PC-9 (cell line): ENCODE results near the gene LRIG2. TPM values are rescaled to one million over a fixed set of nuclear protein-coding genes. Genes with fewer than 3 reads are reported as not detected.
"Not testable (repeated sequence)": the region's sequence is repeated elsewhere in the genome, so short reads cannot be mapped to it uniquely, and the experiment has no call there.

Experiments used
- BruUV-seq: library from RNA; stranded (reverse); fragments of 400-500 nt; replicated peaks from 2 replicates; lab custom pipeline; 2021; lab: Mats Ljungman, UMichigan
- CTCF ChIA-PET: fragments of 300-600 bp; sonication (Branson Sonifier 250); formaldehyde crosslinking; loops from one replicate; lab custom pipeline; 2022; ENCODE audit warnings: antibody characterized with exemption; lab: Charles Lee
- POLR2A ChIA-PET: fragments of 300-600 bp; sonication (Branson Sonifier 250); formaldehyde crosslinking; loops from one replicate; lab custom pipeline; 2022; ENCODE audit warnings: antibody characterized with exemption; ENCODE audit not compliant: unreplicated experiment; lab: Charles Lee
- DNase-seq, 2 experiments: peaks; one replicate each; pipeline versions ENCODE4 v3.0.0 to v3.0.0-alpha.2; 2015 to 2022; ENCODE audit warnings: mixed read lengths in 1 of 2
- H2AFZ ChIP-seq: fragments of 200-600 bp; sonication (generic); 2 replicates; pipeline ENCODE4 v1.8.1; 2017; ENCODE audit warnings: antibody characterized with exemption
- H3F3A ChIP-seq: fragments of 200-600 bp; sonication (generic); 2 replicates; pipeline ENCODE4 v1.8.1; 2017; ENCODE audit warnings: antibody characterized with exemption, mild to moderate bottlenecking, low read depth; ENCODE audit not compliant: insufficient read depth
- H3K27ac ChIP-seq: fragments of 200-600 bp; sonication (generic); 2 replicates; pipeline ENCODE4 v1.6.1; 2016; ENCODE audit warnings: mixed run types
- H3K27me3 ChIP-seq: fragments of 200-600 bp; sonication (generic); 2 replicates; pipeline ENCODE4 v1.6.1; 2016; ENCODE audit warnings: low read depth, mixed run types; ENCODE audit not compliant: insufficient read depth
- H3K36me3 ChIP-seq: fragments of 200-600 bp; sonication (generic); 2 replicates; pipeline ENCODE4 v1.6.1; 2016; ENCODE audit warnings: low read depth, mixed run types
- H3K4me1 ChIP-seq: fragments of 200-600 bp; sonication (generic); replicated peaks from 2 replicates; pipeline ENCODE4 v1.6.1; 2016; ENCODE audit warnings: mixed run types; ENCODE audit not compliant: insufficient read depth
- H3K4me2 ChIP-seq: fragments of 200-600 bp; sonication (generic); 2 replicates; pipeline ENCODE4 v1.6.1; 2017; ENCODE audit warnings: mixed run types
- H3K4me3 ChIP-seq: fragments of 200-600 bp; sonication (generic); 2 replicates; pipeline ENCODE4 v1.6.1; 2016; ENCODE audit warnings: mixed run types
- H3K79me2 ChIP-seq: fragments of 200-600 bp; sonication (generic); 2 replicates; pipeline ENCODE4 v1.6.1; 2017; ENCODE audit warnings: low read depth, mixed run types
- H3K9me2 ChIP-seq: fragments of 200-600 bp; sonication (generic); 2 replicates; pipeline ENCODE4 v1.8.1; 2017; ENCODE audit warnings: mild to moderate bottlenecking; ENCODE audit not compliant: insufficient read depth
- H3K9me3 ChIP-seq: fragments of 200-600 bp; sonication (generic); 2 replicates; pipeline ENCODE4 v1.8.1; 2016; ENCODE audit warnings: low read depth; ENCODE audit not compliant: insufficient read depth
- H4K20me1 ChIP-seq: fragments of 200-600 bp; sonication (generic); 2 replicates; pipeline ENCODE4 v1.8.1; 2017; ENCODE audit not compliant: insufficient read depth
- CTCF ChIP-seq: fragments of 200-600 bp; sonication (generic); conservative IDR thresholded peaks from 2 replicates; pipeline ENCODE4 v1.6.1; 2017; ENCODE audit warnings: mixed run types, antibody characterized with exemption, mild to moderate bottlenecking, moderate library complexity
- EZH2 ChIP-seq: fragments of 200-600 bp; sonication (generic); IDR thresholded peaks from 2 replicates; pipeline ENCODE4 v1.8.0; 2017; ENCODE audit warnings: antibody characterized with exemption, low read depth
- intact Hi-C: fragments of 100-400 bp; cut with micrococcal nuclease; formaldehyde crosslinking; loops from one replicate; pipeline ENCODE4 v1.10.0; 2022; ENCODE audit not compliant: unreplicated experiment
- total RNA-seq: library from RNA; stranded (reverse); gene quantifications from 2 replicates; pipeline ENCODE4 v1.2.3, GENCODE V29; 2021

LRIG2 gene
- total RNA-seq, 1 experiment from 2014 or later = 10.6 TPM

DNA sequence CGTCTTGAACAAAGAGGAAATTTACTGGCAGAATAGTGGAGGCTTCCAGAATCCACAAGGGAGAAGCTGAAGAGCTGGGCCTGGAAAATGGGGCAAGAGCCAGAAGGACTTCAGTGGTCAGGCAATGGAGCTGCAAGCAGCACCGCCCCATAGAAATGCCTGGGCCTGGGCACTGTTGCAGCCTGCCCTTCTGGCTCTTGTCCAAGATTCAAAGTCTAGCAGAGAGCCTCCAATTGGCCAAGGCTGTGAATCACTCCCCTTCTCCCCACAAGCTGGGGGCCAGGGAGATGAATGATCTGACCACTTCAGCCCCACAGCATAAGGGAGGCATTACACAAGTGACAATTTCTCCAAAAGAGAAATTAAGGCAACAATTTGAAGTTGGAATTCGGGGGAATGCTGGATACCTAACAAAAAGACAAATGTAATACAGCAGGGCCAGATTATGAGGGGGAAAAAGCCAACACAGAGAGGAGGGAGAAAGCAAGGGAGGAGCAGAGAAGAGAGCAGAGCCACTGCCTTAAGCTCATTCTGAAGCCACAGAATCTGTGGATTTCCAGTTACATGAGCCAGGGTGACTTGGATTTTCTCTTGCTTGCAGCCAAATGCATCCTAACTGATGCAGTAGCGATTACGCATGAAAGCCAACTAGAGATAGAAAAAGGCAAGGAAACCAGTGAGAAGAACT lies 80.3 kb downstream of the LRIG2 start:
- no TSS peak for BruUV-seq
- Histone ChIP-seq H3F3A (no peaks in the 10 kb centered on the region), H3K9me2 (no peaks in the 10 kb centered on the region), H2AFZ (no peak overlapping the region), H3K4me3 (no peak overlapping the region), H3K9me3 (peaks cover 6% of the 10 kb centered on the region; the same call in 1 of the 2 replicates), H3K4me1 (no peaks in the 10 kb centered on the region), H4K20me1 (no peaks in the 10 kb centered on the region), H3K79me2 (no peaks in the 10 kb centered on the region), H3K4me2 (no peak overlapping the region), H3K27ac (no peak overlapping the region), H3K36me3 (no peaks in the 10 kb centered on the region), H3K27me3 (no peaks in the 10 kb centered on the region)
- CTCF ChIA-PET = no interaction called here
- intact Hi-C loops = no loop called here
- DNase-seq = no peak
- TF ChIP-seq CTCF (no peak), EZH2 (no peak)
- POLR2A ChIA-PET = no interaction called here

- ChIA-PET CTCF (no interaction called here), POLR2A (no interaction called here)
- TF ChIP-seq EZH2 (no peak), CTCF (no peak)
- Histone ChIP-seq H3K4me1 (no peaks in the 10 kb centered on the region), H3K9me2 (no peaks in the 10 kb centered on the region), H3K27ac (no peak overlapping the region), H4K20me1 (no peaks in the 10 kb centered on the region), H3K27me3 (no peaks in the 10 kb centered on the region), H3K4me3 (no peak overlapping the region), H2AFZ (no peak overlapping the region), H3K4me2 (no peak overlapping the region), H3K36me3 (no peaks in the 10 kb centered on the region), H3F3A (no peaks in the 10 kb centered on the region), H3K79me2 (no peaks in the 10 kb centered on the region), H3K9me3 (peaks cover 6% of the 10 kb centered on the region; the same call in 1 of the 2 replicates)
- no TSS peak for BruUV-seq
- no peak for DNase-seq
- intact Hi-C loops = no loop called here
Observed at GRCh38 chr1:113156368-113156767, 83.4 kb downstream of the LRIG2 start.

DNA sequence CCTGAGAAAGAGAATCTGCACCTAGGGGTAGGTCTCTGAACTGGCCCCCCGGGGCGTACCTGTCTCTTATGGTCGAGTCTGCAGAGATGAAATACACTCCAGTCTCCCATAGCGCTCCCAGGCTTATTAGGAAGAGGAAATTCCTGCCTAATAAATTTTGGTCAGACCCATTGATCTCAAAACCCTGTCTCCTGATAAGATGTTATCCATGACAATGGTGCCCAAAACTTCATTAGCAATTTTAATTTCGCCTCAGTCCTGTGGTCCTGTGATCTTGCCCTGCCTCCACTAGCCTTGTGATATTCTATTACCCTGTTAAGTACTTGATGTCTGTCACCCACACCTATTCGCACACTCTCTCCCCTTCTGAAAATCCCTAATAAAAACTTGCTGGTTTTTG lies 85.7 kb downstream of the LRIG2 start:
- H3K9me3 ChIP-seq, H4K20me1 ChIP-seq, intact Hi-C loops, H3K27ac ChIP-seq, H3K4me1 ChIP-seq, H3K27me3 ChIP-seq, BruUV-seq, CTCF ChIA-PET, H3K4me3 ChIP-seq, H3K4me2 ChIP-seq, H3K79me2 ChIP-seq, H3F3A ChIP-seq, H2AFZ ChIP-seq, H3K9me2 ChIP-seq, POLR2A ChIA-PET, H3K36me3 ChIP-seq, DNase-seq: not testable (repeated sequence)

DNA sequence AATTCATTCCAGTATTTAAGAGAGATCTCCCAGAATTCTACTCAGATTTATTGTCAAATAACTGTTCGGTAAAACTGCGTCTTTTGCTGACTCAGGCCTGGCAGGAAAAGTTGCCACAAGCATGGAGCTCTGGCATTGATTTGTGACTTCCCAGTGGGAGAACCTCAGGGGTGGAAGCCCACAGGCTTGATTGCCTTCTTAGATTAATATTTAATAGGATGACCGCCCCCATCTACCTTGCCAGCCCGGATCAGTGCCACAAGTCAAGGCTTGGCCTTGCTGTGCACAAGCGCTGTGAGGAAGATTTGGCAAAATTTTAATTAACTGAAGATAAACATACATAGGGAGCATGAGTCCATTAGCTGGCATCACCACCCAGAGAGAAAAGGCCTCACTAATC lies 93.5 kb downstream of the LRIG2 start:
- Histone ChIP-seq H3K36me3 (no peaks in the 10 kb centered on the region), H2AFZ (no peak overlapping the region), H3K79me2 (no peaks in the 10 kb centered on the region), H3F3A (no peaks in the 10 kb centered on the region), H3K27me3 (no peaks in the 10 kb centered on the region), H3K4me2 (no peak overlapping the region), H3K9me3 (no peaks in the 10 kb centered on the region), H3K27ac (no peak overlapping the region), H4K20me1 (no peaks in the 10 kb centered on the region), H3K4me3 (no peak overlapping the region), H3K4me1 (no peaks in the 10 kb centered on the region), H3K9me2 (no peaks in the 10 kb centered on the region)
- no peak for TF ChIP-seq CTCF
- TF ChIP-seq EZH2 = no peak
- CTCF ChIA-PET = no interaction called here
- intact Hi-C loops = no loop called here
- POLR2A ChIA-PET = no interaction called here
- no peak for DNase-seq
- BruUV-seq = no TSS peak
